Measurements from ENCODE around the gene SMARCAD1.
"Not testable (repeated sequence)": the region's sequence is repeated elsewhere in the genome, so short reads cannot be mapped to it uniquely, and the experiment has no call there.

SMARCAD1 gene

DNA sequence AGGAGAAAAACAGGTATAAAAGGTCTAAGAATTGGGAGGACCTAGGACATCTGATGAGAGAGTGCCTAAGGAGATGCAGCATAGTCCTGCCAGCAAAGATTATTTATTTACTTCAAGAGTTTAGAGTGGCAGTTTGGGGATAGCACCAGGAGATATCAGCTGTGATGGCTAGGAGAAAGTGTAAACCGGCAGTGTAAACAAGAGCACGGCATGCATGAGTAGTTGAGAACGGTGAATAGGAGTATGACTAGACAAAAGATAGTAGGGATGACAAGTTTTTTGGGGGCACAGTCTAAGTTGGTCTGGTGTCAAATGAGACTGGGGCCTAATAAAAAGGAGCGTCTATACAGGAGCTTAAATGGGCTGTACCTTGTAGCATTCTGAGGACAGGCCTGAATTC is 86.3 kb downstream of the SMARCAD1 start:
- DNase-seq (ENCODE audit: low spot score): not testable (repeated sequence)

GRCh38 chr4:94295473-94295872 is 87.8 kb downstream of the SMARCAD1 start:
- DNase-seq (ENCODE audit: low spot score): not testable (repeated sequence)

GRCh38 chr4:94298725-94299252 is 91.1 kb downstream of the SMARCAD1 start:
- no peak for DNase-seq (ENCODE audit: low spot score)

DNA sequence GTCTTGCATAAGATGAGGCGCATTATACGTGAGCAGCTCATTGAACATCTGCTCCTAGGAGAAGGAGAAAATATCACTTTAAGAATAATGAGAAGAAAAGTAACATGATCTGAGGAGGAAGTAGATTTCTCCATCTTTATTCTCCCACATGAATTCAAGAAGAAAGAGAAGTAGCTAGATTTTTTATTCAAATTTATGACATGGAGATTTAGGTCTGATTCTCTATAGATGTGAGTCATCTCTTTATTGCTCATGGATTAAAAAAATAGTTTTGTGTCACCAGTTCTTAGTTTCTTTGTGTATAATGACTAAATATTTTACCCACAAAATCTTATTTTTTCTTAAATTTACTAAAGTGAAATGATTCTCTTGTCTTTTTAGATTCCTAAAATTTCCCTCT is 94.5 kb downstream of the SMARCAD1 start:
- no peak for DNase-seq (ENCODE audit: low spot score)

GRCh38 chr4:94304365-94304971 is 96.8 kb downstream of the SMARCAD1 start:
- peak; percentile 12 for DNase-seq (ENCODE audit: low spot score)

DNA sequence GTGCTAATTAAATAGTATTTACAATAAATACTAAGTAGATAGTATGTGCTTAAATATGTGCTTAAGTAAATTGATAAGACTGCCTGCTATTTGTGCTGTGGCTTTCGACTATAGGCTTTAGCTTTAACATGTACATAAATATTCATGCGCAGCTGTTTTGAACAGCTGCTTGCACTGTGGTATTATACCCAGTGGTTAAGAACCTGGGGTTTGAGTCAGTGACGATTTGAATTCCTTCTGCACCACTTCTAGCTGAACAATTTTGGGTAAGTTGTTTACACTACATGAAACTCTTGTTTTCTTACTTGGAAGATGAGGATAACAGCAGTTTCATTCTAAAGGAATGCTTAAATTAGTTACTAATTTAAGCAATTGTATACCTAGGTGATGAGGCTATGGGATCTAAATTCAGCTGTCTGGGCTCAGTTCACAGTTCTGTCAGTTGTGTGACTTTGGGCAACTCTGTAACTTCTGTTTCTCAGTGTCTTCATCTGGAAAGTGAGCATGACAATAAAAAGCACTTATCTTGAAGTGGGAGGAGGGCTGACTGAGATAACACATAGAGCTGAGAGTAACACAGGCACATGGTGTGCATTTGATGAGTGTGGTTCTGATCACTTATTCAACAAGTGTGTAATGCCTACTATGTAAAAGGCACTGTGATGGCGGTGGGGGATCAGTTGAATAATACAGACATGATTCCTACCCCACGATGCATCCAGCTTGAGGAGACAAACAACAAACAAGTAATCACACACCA is 98.0 kb downstream of the SMARCAD1 start:
- DNase-seq (ENCODE audit: low spot score): no peak

GRCh38 chr4:94306713-94307112 is 99.0 kb downstream of the SMARCAD1 start:
- no peak for DNase-seq (ENCODE audit: low spot score)

GRCh38 chr4:94307231-94307871 is 99.7 kb downstream of the SMARCAD1 start:
- no peak for DNase-seq (ENCODE audit: low spot score)

DNA sequence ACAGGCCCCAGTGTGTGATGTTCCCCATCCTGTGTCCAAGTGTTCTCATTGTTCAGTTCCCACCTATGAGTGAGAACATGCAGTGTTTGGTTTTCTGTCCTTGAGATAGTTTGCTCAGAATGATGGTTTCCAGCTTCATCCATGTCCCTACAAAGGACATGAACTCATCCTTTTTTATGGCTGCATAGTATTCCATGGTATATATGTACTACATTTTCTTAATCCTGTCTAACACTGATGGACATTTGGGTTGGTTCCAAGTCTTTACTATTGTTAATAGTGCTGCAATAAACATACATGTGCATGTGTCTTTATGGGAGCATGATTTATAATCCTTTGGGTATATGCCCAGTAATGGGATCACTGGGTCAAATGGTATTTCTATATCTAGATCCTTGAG is 112.3 kb downstream of the SMARCAD1 start:
- DNase-seq (ENCODE audit: low spot score): not testable (repeated sequence)

GRCh38 chr4:94325835-94326234 is 118.2 kb downstream of the SMARCAD1 start:
- no peak for DNase-seq (ENCODE audit: low spot score)

DNA sequence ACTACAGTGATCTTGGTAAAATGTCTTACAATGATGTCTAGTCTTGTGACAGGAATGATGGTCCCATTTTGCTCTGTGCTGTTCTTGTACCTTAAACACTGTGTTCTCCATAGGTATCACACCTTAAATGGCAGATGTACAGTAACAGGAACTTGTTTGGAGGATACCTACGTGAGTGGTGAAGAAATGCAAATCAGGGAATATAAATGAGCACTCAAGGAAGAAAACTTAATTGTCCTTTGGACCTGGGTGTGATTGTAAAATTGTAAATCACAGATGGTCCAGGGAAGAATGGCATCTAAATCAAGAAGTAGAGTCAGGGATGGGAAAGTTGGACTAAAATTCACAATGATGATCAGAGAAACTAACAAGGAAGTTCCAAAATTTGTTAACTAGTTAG is 122.3 kb downstream of the SMARCAD1 start:
- no peak for DNase-seq (ENCODE audit: low spot score)

GRCh38 chr4:94332983-94333590 is 125.4 kb downstream of the SMARCAD1 start:
- DNase-seq (ENCODE audit: low spot score): no peak

DNA sequence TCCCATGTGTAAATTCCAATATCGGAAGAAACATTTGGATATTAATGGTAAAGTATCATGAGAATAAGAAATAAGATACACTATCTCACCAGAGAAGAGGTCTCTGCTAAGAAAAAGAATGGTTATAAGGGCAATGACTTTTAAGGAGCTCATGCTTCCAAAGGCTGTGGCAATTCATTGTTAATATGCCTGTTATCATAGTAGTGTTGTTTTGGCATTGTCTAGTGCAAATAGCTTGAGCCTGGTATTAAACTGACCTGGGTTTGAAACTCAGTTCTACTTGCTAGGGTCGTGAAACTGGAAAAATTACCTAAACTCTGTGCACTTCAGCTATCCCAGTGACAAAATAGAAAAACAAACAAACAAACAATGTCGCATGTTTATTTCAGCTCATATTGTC is 126.2 kb downstream of the SMARCAD1 start:
- DNase-seq (ENCODE audit: low spot score): no peak

DNA sequence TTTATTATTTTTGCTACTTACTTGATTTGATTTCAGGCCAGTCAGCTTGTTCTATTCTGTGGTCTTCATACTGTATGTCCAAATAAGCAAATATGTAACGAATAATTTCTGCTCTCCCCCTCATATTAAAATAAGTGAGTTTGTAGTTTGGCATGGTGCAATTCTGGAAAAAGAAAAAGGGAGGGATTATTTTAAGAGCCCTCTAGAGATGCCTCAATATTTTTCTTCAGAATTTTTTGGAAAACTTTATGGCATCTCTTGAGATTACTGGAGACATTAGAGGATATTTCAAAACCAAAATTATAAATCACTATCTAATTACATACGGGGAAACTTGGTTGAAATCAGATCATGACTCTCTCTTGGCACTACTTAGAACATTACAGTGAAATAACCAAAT is 126.8 kb downstream of the SMARCAD1 start:
- no peak for DNase-seq (ENCODE audit: low spot score)

DNA sequence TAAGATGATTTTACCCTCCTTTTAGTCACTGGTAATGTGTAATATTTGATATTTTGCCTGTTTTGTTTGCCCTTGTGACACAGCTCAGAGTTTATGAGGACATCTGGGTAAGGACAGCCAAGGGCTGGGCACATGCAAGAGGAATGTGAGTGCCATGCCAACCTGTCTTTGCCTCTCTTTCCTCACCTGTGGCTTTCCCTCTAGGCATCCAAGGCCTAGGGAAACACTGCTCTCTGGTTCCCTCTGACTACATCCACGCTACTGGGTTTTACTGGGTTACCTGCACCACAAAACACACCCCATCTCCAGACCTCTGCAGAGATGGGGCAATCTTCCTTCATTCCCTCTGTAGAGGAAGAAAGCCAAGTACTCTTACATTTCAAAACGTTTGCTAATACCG is 127.3 kb downstream of the SMARCAD1 start:
- DNase-seq (ENCODE audit: low spot score): no peak

DNA sequence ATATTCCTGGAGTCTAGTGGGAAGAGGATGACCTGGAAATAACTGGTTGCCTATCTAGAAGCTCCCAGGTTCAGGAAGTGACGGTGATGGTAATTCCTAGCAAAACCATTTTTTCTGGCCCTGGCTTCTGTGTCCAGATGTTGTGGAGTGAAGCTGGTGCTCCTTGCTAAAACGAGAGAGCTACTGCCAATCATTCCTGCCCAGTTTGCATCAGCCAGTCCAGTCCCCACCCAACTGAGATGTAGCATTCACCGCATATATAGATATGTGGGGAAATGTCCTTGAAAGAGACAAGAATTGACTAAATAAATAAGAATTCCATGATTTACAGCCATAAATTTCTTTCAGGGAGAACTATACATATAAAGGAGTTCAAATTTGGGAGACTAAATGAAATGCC is 128.6 kb downstream of the SMARCAD1 start:
- no peak for DNase-seq (ENCODE audit: low spot score)

DNA sequence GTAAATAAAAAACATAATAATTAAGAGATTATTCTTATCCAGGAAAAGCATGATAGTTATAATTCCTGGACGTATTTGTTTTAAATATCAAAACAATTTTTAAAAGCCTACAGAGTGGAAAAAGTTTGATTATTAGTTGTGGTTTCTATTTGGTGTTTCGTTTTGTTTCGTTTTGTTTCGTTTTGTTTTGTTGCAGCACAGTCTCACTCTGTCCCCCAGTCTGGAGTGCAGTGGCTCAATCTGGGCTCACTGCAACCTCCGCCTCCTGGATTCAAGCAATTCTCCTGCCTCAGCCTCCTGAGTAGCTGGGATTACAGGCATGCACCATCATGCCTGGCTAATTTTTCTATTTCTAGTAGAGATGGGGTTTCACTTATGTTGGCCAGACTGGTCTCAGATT is 129.1 kb downstream of the SMARCAD1 start:
- DNase-seq (ENCODE audit: low spot score): not testable (repeated sequence)

DNA sequence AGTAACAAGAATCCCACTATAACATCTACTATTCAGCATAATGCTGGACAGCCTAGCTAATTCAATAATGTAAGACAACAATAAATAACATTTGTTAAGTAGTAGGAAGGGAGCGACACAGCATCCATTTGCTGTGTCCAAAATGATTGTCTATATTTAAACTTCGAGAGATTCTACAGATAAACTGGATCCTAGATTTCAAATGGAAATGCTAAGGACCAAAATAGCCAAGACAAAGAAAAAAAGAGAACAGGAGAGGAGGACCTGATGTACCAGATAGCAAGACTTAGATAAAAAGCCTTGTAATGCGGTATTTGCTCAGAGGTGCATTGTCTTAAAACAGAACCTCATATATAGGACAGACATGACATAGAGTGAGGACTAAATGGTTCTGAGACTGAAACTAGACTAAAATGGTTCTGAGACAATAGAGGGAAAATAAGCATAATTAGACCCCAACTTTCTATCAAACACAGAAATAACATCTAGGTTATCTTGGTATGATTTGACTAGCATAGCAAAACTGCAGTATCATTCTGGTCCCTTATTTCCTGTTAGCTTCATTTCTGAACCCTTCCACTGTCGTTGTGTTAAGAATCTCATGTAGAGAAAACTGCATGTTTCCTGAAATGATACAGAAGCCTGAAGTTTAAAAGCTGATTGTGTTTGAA is 131.2 kb downstream of the SMARCAD1 start:
- no peak for DNase-seq (ENCODE audit: low spot score)

DNA sequence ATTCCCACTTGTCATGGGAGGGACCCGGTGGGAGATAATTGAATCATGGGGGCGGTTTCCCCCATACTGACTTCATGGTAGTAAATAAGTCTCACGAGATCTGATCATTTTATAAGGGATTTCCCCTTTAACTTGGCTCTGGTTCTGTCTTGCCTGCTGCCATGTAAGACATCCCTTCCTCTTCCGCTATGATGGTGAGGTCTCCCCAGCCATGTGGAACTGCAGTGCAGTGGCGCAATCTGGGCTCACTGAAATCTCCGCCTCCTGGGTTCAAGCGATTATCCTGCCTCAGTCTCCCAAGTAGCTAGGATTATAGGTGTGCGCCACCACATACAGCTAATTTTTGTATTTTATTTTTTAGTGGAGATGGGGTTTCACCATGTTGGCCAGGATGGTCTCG is 132.1 kb downstream of the SMARCAD1 start:
- no peak for DNase-seq (ENCODE audit: low spot score)

Measured in cerebellar cortex (tissue), 1 donor.